GM20000 (cell line): Measurements from ENCODE around the gene DNTTIP2.
"Not testable (repeated sequence)": the region's sequence is repeated elsewhere in the genome, so short reads cannot be mapped to it uniquely, and the experiment has no call there.

ENCODE experiments used
- DNase-seq: peaks from one replicate; pipeline ENCODE4 v3.0.0; 2012; ENCODE audit warnings: low spot score
- CTCF ChIP-seq: IDR thresholded peaks from 2 replicates; pipeline ENCODE4 v1.5.1; 2012; ENCODE audit warnings: mild to moderate bottlenecking, control low read depth; ENCODE audit errors: extremely low read depth, missing control alignments

Gene DNTTIP2

GRCh38 chr1:93851878-93852277 lies 27.1 kb downstream of the DNTTIP2 start:
- no peak for TF ChIP-seq CTCF
- no peak for DNase-seq

- DNase-seq = no peak
- no peak for TF ChIP-seq CTCF
These were observed 27.7 kb downstream of the DNTTIP2 start for GRCh38 chr1:93851327-93851712.

GRCh38 chr1:93850687-93851326 lies 28.2 kb downstream of the DNTTIP2 start:
- DNase-seq = not testable (repeated sequence)

- DNase-seq = no peak
- no peak for TF ChIP-seq CTCF
These were observed 30.6 kb downstream of the DNTTIP2 start for GRCh38 chr1:93848350-93848883.

- TF ChIP-seq CTCF = no peak
- peak; percentile 57 for DNase-seq
These were observed 31.2 kb downstream of the DNTTIP2 start for GRCh38 chr1:93847811-93848288.

- DNase-seq = peak; percentile 89
- no peak for TF ChIP-seq CTCF
These were observed 31.8 kb downstream of the DNTTIP2 start for GRCh38 chr1:93846992-93847810.

- TF ChIP-seq CTCF = peak; percentile 31
- DNase-seq = peak; percentile 90
These were observed 32.6 kb downstream of the DNTTIP2 start for GRCh38 chr1:93846206-93846991.
